Measurements from ENCODE around the gene RPL37A.

RPL37A gene

DNA sequence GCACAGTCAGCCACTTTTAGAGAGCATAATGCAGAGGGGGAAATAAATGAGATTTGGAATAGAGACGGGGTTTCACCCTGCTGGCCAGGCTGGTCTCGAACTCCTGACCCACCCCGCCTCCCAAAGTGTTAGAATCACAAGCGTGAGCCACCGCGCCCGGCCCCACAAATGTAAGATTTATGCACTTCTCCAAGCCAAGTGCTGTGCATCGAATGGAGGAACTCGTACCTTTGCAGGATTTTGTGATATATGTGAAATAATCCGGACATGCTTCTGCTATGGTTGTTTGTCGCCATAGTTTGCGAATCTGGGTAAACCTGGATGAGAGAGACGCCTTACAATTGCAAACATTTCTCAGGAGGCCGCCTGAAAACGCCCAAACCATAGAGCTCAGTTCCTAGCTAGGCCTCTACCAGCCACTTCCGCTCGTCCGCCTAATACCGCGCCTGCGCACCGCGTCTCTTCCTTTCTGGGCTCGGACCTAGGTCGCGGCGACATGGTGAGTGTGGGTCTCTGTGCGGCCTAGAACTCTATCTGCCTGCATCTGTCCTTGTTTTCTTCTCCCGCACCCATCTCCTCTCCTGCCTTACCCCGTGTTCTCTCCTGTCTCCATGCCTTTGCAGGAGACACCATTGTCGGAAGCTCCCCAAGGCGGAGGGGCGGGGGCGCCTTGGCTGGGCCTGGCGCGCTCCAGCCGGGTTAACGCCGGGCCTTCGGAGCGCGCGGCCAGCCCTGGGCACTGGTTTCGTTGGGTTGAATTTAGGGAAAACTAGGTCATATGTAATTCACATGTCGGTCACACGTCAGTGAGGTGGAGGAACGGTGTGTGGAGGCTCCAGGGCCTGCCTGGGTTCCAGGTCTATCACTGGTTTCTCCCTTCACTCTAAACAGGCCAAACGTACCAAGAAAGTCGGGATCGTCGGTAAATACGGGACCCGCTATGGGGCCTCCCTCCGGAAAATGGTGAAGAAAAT lies at the start of gene RPL37A:
TSS of gene RPL37A (plus strand) at position 466 of the 974 bp plus-strand sequence. CDS start at position 497, 31 bp downstream.
- peak; percentile 91 to 92 for DNase-seq

DNA sequence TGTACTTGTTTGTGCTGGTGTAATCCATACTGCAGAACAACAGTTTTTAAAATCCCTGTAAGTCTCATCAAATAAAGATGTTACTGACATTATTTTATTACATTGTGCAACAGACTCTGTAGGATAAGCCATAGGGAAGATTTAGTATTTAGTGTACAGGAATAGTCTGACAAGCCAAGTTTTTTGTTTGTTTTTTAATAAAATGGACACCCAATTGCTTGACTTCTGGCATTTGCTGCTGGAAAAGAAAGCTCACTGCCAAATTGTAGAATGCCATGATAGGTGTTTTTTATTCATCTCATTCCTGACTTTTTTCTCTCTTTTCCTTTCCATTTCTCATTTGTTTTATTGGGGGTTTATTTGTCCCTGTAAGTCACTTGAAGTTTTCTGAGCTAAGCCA lies 48.3 kb upstream of the RPL37A start:
- DNase-seq = no peak

- DNase-seq = no peak
Observed at GRCh38 chr2:216450784-216451183, 47.9 kb upstream of the RPL37A start.

GRCh38 chr2:216453955-216454614 lies 44.6 kb upstream of the RPL37A start:
- DNase-seq = no peak

DNA sequence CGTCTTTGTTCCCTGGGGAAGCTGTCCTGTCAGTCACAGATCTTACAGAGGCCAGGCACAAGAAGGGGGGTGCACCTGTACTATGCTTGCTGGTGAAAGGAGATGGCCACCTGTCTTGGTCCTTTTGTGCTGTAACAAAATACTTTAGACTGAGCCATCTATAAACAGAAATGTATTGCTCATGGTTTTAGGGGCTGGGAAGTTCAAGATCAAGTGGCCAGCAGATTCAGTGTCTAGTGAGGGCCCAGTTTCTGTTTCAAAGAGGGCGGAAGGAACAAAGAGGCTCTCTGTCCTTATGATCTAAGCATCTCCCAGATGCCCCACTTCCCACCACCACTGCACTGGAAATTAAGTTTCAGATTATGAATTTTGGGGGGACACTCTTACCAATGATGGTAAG lies 35.5 kb upstream of the RPL37A start:
- DNase-seq = no peak

DNA sequence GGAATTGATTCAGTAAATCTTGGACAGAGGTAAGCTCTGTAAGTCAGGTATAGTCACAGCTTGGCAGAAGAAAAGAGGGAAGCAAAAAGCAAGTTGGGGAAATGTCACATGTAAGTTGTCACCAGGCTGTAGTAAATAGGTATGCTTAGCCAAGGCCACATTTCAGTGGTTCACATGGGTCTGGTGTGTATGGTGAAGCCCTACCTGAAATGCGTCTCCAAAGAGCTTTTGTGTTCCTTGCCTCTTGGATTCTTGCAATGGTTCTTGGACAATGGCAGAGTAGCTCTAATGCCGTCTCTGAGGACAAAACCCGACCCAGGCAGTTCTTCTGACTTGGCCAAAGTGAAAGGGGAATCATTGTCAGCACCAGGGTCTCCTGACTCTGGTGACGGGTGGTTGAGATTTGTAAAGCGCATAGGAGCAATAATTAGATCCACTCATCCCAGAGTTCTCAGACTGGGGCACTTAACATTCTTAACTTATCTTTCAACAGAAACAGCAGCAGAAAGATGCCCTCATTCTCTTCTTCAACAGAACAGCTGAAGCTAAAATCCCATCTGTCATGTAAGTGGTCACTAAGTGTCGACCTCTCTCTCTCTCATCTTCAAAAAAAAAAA lies 34.4 kb upstream of the RPL37A start:
- no peak for DNase-seq

GRCh38 chr2:216465579-216466195 lies 33.0 kb upstream of the RPL37A start:
- no peak for DNase-seq

GRCh38 chr2:216467845-216468244 lies 30.8 kb upstream of the RPL37A start:
- DNase-seq = no peak

DNA sequence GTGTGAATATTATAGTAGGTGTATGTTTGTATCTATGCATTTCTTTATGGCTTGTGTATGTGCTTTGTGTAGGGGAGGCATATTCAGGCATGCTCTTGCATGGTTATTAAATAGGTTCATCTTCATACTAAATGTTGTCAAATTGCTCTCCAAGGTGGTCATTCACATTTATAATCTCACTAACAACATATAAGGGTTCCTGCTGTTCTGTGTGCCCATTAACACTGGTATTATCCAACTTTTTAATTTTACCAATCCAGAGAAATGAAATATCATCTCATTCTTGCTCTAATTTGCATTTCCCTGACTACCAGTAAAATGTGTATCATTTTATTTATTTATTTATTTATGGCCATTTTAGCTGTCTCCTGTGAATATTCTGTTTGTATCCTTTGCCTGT lies 29.0 kb upstream of the RPL37A start:
- DNase-seq = no peak

DNA sequence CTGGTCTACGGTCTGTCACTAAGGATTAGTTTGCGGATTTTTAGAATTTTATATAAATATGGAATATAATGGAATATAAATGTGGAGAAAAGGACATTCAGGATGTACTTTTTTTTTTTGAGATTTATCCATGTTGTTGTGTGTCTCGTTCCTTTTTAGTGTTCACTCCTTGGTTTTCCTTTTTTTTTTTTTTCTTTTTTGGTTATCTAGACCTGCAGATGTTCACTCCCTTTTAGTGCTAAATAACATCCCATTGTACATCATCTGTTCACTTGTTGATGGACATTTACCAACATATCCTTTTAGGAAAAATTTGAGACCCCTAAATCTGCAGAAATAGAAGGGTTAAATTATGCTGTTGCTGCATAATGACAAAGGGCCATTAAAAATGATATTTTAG lies 25.5 kb upstream of the RPL37A start:
- DNase-seq = no peak

DNA sequence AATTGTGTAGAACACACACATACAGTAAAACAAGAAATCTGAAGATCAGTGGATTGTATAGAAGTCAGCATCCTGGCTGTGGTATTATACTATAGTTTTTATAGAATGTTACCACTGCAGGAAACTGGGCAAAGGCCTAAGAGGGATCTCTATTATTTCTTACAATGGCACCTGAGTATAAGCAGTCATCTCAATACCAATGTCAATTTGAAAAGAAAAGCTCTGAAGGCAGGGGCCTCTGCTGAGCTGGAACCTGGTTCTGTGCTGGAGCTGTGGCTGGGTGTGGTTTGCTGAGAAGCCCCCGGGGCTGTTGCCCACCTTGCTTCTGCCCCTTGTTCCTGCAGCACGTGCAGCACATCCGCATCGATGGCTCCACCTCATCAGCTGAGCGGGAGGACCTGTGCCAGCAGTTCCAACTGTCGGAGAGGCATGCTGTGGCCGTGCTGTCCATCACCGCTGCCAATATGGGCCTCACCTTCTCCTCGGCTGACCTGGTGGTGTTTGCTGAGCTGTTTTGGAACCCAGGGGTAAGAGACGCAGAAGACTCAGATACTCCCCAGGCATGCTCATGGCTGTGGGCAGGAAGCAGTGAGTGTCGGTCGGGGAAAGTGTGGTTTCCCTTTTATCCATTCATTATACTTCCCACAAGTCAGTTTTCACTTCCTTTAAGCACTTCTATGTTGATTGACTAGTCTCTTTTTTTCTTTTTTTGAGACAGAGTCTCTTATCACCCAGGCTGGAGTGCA lies 23.5 kb upstream of the RPL37A start:
- DNase-seq = no peak

GRCh38 chr2:216475767-216476166 lies 22.9 kb upstream of the RPL37A start:
- no peak for DNase-seq

DNA sequence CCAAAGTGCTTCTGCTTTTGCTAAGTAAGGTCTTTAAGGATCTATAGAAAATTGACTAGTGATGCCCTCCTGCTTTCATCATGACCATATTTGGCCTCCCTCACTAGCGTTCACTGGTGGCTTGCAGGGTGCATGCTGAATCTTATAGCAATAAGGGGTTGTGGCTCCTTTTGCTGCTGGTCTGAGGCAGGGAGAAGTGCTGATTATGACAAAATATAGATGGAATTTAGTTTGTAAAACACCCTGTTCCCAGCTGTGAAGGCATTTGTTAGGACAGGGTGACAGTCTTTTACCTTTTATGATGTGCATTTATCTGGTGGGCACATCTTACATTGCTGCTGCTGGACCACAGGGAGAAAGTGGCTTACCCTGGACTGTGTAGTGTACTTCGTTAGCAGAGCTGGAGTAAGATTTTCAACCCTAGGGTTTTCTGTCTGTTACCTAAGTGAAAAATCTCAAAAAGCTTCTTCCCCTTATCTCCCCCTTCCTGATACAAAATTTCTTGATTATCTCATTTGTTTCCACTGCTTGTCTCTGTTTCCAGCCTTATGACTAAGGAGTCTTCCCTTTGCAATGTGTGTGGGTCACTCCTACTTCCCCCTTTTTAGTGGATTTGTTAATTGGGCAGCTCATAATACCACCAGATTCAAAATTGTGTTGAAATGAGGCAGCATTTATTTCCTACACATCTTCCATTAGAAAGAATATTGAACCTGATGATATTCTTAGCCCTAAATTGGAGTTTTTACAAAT lies 21.2 kb upstream of the RPL37A start:
- no peak for DNase-seq

GRCh38 chr2:216478151-216478550 lies 20.5 kb upstream of the RPL37A start:
- DNase-seq = no peak

- no peak for DNase-seq
Observed at GRCh38 chr2:216478791-216479190, 19.9 kb upstream of the RPL37A start.

- no peak for DNase-seq
Observed at GRCh38 chr2:216480221-216480620, 18.4 kb upstream of the RPL37A start.

GRCh38 chr2:216482640-216483039 lies 16.0 kb upstream of the RPL37A start:
- no peak for DNase-seq

GRCh38 chr2:216485237-216485636 lies 13.4 kb upstream of the RPL37A start:
- DNase-seq = no peak

DNA sequence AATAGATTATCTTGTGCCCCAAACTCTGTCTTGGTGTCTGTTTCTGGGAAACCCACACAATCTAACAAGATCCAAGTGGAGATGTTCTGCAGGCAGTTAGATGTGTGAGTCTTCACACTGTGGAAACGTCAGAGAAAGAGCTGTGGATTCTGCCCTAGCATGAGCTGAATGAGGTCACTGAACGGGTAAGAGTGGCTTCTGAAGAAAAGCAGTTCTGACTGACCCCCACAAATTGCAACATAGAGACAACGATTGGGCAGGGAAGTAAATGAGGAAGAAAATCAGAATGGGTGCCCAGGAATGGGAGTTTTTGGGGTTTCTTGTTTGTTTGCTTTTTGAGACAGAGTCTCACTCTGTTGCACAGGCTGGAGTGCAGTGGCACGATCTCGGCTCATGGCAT lies 12.9 kb upstream of the RPL37A start:
- DNase-seq = peak in 1 of 2 donors; percentile 34

DNA sequence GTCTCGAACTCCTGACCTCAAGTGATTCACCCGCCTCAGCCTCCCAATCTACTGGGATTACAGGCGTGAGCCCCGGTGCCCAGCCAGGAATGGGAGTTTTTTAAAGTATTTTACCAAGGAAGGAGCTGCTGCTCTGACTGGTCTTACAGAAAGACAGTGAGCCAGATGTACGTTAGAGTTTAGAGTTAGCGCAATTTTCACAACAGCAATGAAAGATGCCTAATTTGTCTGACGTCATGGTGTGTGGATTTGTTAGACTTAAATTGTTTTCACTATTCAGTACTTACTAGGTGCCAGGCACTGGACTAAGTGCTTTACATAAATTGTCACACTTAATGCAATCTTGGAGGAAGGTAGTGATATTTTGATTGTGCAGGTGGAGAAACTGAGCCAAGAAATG lies 12.4 kb upstream of the RPL37A start:
- DNase-seq = no peak

DNA sequence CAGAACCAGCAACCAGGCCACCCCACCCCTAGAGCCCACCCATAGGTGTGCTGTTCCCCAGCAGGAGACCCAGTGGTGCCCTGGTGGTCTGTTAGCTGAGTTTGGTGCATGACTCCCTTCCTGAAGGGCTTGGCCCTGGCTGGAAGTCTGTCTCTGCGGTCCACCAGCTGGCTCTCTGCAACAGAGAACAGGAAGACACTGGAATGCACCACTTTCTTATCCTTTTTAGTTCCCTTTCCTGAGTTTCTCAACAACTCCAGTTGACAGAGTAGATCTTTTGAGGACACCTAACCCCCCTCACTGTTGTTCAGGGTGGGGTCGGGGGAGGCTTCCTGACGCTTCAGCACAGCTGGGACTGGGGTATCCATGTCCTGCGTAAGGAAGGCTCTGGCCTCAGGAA lies 11.9 kb upstream of the RPL37A start:
- DNase-seq = no peak

GRCh38 chr2:216490061-216490460 lies 8.6 kb upstream of the RPL37A start:
- DNase-seq = no peak
